GM10248 (cell line): Measurements from ENCODE around the gene B4GALNT3.

Experiments
- CTCF ChIA-PET: fragments of 300-600 bp; sonication (Branson Sonifier 250); formaldehyde crosslinking; extraction: SDS; loops from one replicate; lab custom pipeline; 2021; ENCODE audit warnings: antibody characterized with exemption; lab: Yijun Ruan, JAX
- POLR2A ChIA-PET: fragments of 350-650 bp; sonication (Branson Sonifier 250); formaldehyde crosslinking; extraction: SDS; loops from one replicate; lab custom pipeline; 2020; ENCODE audit warnings: antibody characterized with exemption; lab: Yijun Ruan, JAX
- DNase-seq: peaks from one replicate; pipeline ENCODE4 v3.0.0; 2012; ENCODE audit errors: extremely low spot score
- CTCF ChIP-seq: IDR thresholded peaks from 2 replicates; pipeline ENCODE4 v1.5.1; 2012; ENCODE audit warnings: mild to moderate bottlenecking, low read depth; ENCODE audit errors: extremely low read depth, missing control alignments, control extremely low read depth

The B4GALNT3 gene

GRCh38 chr12:512933-513332 is 53.2 kb downstream of the B4GALNT3 start:
- no peak for DNase-seq
- no peak for TF ChIP-seq CTCF
- ChIA-PET POLR2A (no interaction called here), CTCF (no interaction called here)

- no peak for DNase-seq
- no peak for TF ChIP-seq CTCF
- ChIA-PET POLR2A (interaction anchor here (0.6 kb wide), 1 partner anchor 11 kb away, joined by 3 read pairs; no protein-coding TSS in a partner anchor), CTCF (no interaction called here)
These were observed 53.7 kb downstream of the B4GALNT3 start for GRCh38 chr12:513446-513845.

- POLR2A ChIA-PET: no interaction called here
- CTCF ChIA-PET: interaction anchor here (0.9 to 3.7 kb wide), 3 partner anchors 29 to 65 kb away, joined by 5 to 12 read pairs (median 5); no protein-coding TSS in a partner anchor
- DNase-seq: no peak
- no peak for TF ChIP-seq CTCF
These were observed 57.8 kb downstream of the B4GALNT3 start for GRCh38 chr12:517538-517937.

- no peak for DNase-seq
- CTCF ChIA-PET: interaction anchor here (1.1 to 3.7 kb wide), 8 partner anchors 10 to 509 kb away, joined by 3 to 12 read pairs (median 4); no protein-coding TSS in a partner anchor
- POLR2A ChIA-PET: no interaction called here
- no peak for TF ChIP-seq CTCF
These were observed 60.4 kb downstream of the B4GALNT3 start for GRCh38 chr12:520119-520518.

- DNase-seq: no peak
- no peak for TF ChIP-seq CTCF
- ChIA-PET POLR2A (no interaction called here), CTCF (interaction anchor here (1.7 kb wide), 1 partner anchor 70 kb away, joined by 4 read pairs; no protein-coding TSS in a partner anchor)
These were observed 63.1 kb downstream of the B4GALNT3 start for GRCh38 chr12:522692-523378.

- ChIA-PET CTCF (interaction anchor here (1.7 kb wide), 1 partner anchor 72 kb away, joined by 4 read pairs; no protein-coding TSS in a partner anchor), POLR2A (interaction anchor here (0.6 kb wide), 1 partner anchor 11 kb away, joined by 3 read pairs; no protein-coding TSS in a partner anchor)
- no peak for DNase-seq
- TF ChIP-seq CTCF: no peak
These were observed 64.6 kb downstream of the B4GALNT3 start for GRCh38 chr12:524167-524951.
